Measurements from ENCODE around the gene ZMYM3. TPM values are rescaled to one million over a fixed set of nuclear protein-coding genes. Genes with fewer than 3 reads are reported as not detected.

Gene ZMYM3
- total and polyA plus RNA-seq, 2 experiments from 2014 or later: 31.0 to 71.1 TPM

DNA sequence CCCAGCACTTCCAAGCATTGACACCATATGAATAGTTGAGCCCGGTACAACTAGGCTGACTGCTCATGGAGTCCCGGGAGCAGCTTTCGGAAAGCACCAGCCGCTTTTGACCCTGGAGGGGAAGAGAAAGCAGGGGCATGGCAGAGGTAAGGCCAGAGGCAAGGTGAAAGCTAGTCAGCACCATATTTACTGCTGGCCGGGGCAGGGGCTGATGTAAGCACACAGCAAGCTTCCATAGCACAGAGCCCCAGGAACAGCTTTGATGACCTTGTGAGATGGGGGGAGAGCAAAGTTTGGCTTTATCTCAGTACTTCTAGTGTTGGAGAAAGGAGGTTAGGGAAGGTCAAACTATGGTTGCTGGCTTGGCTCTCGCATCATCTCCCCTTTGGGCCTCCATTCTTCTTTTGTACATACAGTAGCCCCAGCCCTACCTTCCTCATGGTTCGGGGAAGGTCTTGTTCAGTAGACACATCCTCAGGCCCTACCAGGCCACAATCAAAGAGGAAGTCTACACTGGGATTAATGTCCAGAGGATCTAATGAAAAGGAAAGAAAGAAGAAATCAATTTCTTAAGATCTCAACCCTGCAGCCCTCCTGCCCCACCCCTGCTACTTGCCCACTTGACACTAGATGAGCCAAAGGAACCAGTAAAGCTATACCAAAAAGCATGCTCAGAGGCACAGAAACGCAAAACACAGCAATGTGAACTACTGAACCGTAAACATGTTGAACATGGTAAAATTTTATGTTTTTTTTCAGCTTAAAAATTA lies 9.4 kb downstream of the ZMYM3 start:
- DNase-seq (ENCODE audit: low spot score) (no peak), ATAC-seq (no peak)
- peaks cover 96% of the 10 kb centered on the region for H3K36me3 Mint-ChIP-seq (ENCODE audit: low read depth)
- TF ChIP-seq ETS1 (IDR thresholded peaks at IDR 0.05): no peak
- no peak for TF ChIP-seq STAT1 (IDR thresholded peaks at IDR 0.05; ENCODE audit: unreplicated experiment)
- no peak for TF ChIP-seq CREB1 (CRISPR knock-in tag; IDR thresholded peaks at IDR 0.05; ENCODE audit: low read depth)
- no peak for TF ChIP-seq EZH2 (IDR thresholded peaks at IDR 0.05; ENCODE audit: low read depth, unreplicated experiment)
- TF ChIP-seq, protein P1, sequence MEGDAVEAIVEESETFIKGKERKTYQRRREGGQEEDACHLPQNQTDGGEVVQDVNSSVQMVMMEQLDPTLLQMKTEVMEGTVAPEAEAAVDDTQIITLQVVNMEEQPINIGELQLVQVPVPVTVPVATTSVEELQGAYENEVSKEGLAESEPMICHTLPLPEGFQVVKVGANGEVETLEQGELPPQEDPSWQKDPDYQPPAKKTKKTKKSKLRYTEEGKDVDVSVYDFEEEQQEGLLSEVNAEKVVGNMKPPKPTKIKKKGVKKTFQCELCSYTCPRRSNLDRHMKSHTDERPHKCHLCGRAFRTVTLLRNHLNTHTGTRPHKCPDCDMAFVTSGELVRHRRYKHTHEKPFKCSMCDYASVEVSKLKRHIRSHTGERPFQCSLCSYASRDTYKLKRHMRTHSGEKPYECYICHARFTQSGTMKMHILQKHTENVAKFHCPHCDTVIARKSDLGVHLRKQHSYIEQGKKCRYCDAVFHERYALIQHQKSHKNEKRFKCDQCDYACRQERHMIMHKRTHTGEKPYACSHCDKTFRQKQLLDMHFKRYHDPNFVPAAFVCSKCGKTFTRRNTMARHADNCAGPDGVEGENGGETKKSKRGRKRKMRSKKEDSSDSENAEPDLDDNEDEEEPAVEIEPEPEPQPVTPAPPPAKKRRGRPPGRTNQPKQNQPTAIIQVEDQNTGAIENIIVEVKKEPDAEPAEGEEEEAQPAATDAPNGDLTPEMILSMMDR (conservative IDR thresholded peaks at IDR 0.05; ENCODE audit: low read depth in 2 of 2): no peak
- TF ChIP-seq ZNF462 (CRISPR knock-in tag; IDR thresholded peaks at IDR 0.05): no peak
- no peak for TF ChIP-seq ZNF114 (CRISPR knock-in tag; IDR thresholded peaks at IDR 0.05)
- TF ChIP-seq JUNB (IDR thresholded peaks at IDR 0.05; ENCODE audit: unreplicated experiment): no peak
- no peaks in the 10 kb centered on the region for H3K9me2 ChIP-seq (ENCODE audit: insufficient read depth)
- no peaks in the 10 kb centered on the region for H3K9me3 Mint-ChIP-seq
- no peak overlapping the region for H3K27ac ChIP-seq (ENCODE audit: low read depth)
- no peak overlapping the region for H3K27ac Mint-ChIP-seq
- H3K36me3 ChIP-seq (ENCODE audit: insufficient read depth): no peaks in the 10 kb centered on the region
- no peaks in the 10 kb centered on the region for H3K4me1 ChIP-seq (ENCODE audit: insufficient read depth)
- H3K4me1 Mint-ChIP-seq: no peaks in the 10 kb centered on the region
- no peak overlapping the region for H3K4me3 Mint-ChIP-seq
- H3K4me3 ChIP-seq: no peak overlapping the region
- no peaks in the 10 kb centered on the region for H3F3A ChIP-seq (replicated peaks; ENCODE audit: low read depth)
- peaks cover 5% of the 10 kb centered on the region for H3K27me3 Mint-ChIP-seq (ENCODE audit: insufficient read depth, low read depth, poor library complexity)
- no peaks in the 10 kb centered on the region for H4K20me1 ChIP-seq (replicated peaks; ENCODE audit: insufficient read depth)
- H3K27me3 ChIP-seq (ENCODE audit: insufficient read depth): no peaks in the 10 kb centered on the region
- no peak overlapping the region for H3K4me2 ChIP-seq
- H2AFZ ChIP-seq: no peak overlapping the region
- no peaks in the 10 kb centered on the region for H3K79me2 ChIP-seq (replicated peaks; ENCODE audit: insufficient read depth)
